K562 (cell line): ENCODE measurements around the gene SGIP1. TPM values are rescaled to one million over a fixed set of nuclear protein-coding genes. Genes with fewer than 3 reads are reported as not detected.

Experiments
- ATAC-seq: fragments of 200-7000 bp; cut with Tn5 transposase; 3 replicates; pipeline ENCODE4 v1.9.1; 2020; ENCODE audit warnings: moderate library complexity
- BruUV-seq: library from RNA; stranded (reverse); fragments of 400-500 nt; replicated peaks from 2 replicates; lab custom pipeline; 2021; lab: Mats Ljungman, UMichigan
- CTCF ChIA-PET: fragments of 300-600 bp; formaldehyde crosslinking; extraction: SDS; loops from one replicate; lab custom pipeline; 2021; ENCODE audit warnings: low intra/inter-chr PET ratio; lab: Yijun Ruan, JAX
- POLR2A ChIA-PET: fragments of 300-600, 350-650 bp; sonication (Branson Sonifier 250); formaldehyde crosslinking; extraction: SDS; loops from one replicate; lab custom pipeline; 2021; ENCODE audit warnings: antibody characterized with exemption, inconsistent platforms; lab: Yijun Ruan, JAX
- DNase-seq, 4 experiments: peaks; one replicate each; pipeline versions ENCODE4 v3.0.0 to v3.0.0-alpha.2; 2011 to 2018; ENCODE audit warnings: low spot score in 3 of 4, mixed read lengths in 3 of 4; ENCODE audit errors: extremely low read depth in 1 of 4
- FAIRE-seq: peaks from 2 replicates; lab custom pipeline; 2011; peaks lifted over from hg19 to GRCh38; lab: Jason Lieb, UNC
- H2AFZ ChIP-seq: 2 replicates; pipeline ENCODE4 v1.6.0; 2011; ENCODE audit warnings: low read depth, low read length, control low read depth, inconsistent platforms
- H3K27ac ChIP-seq: fragments of 200-600 bp; 3 replicates; pipeline ENCODE4 v1.8.0; 2011; ENCODE audit warnings: low read depth, mild to moderate bottlenecking, control low read depth, inconsistent platforms, low read length, moderate library complexity, mixed read lengths; ENCODE audit errors: extremely low read depth
- H3K27me3 ChIP-seq, 2 experiments: fragments of 300-600 bp in 1 of 2; 2 replicates in 1 of 2; 3 replicates in 1 of 2; pipeline versions ENCODE4 v1.6.0 to v1.8.0; 2011; ENCODE audit warnings: inconsistent platforms in 2 of 2, low read length in 2 of 2, mild to moderate bottlenecking in 1 of 2, mixed read lengths in 1 of 2, moderate library complexity in 1 of 2; ENCODE audit not compliant: control insufficient read depth in 2 of 2, insufficient read depth in 2 of 2
- H3K36me3 ChIP-seq: fragments of 300-600 bp; 3 replicates; pipeline ENCODE4 v1.8.0; 2011; ENCODE audit warnings: mild to moderate bottlenecking, low read length, inconsistent platforms; ENCODE audit not compliant: control insufficient read depth, insufficient read depth
- H3K4me1 ChIP-seq, 2 experiments: fragments of 200-600 bp in 1 of 2; replicated peaks in 1 of 2; 2 replicates in 1 of 2; 3 replicates in 1 of 2; pipeline versions ENCODE4 v1.5.1 to v1.8.0; 2011; ENCODE audit warnings: inconsistent platforms in 2 of 2, low read length in 2 of 2, mild to moderate bottlenecking in 1 of 2, mixed read lengths in 1 of 2, moderate library complexity in 1 of 2; ENCODE audit not compliant: control insufficient read depth in 2 of 2, insufficient read depth in 2 of 2
- H3K4me2 ChIP-seq: 2 replicates; pipeline ENCODE4 v1.6.1; 2011; ENCODE audit warnings: low read length, control low read depth, inconsistent platforms, mixed read lengths; ENCODE audit not compliant: insufficient read depth
- H3K4me3 ChIP-seq: fragments of 200-600 bp; sonication (generic), shearing (Covaris generic); 2 replicates; pipeline ENCODE4 v1.5.1; 2016; ENCODE audit warnings: control low read depth, inconsistent platforms
- H3K79me2 ChIP-seq: fragments of 200-600 bp; 3 replicates; pipeline ENCODE4 v1.8.0; 2011; ENCODE audit warnings: low read length, inconsistent platforms; ENCODE audit not compliant: control insufficient read depth, insufficient read depth
- H3K9ac ChIP-seq, 2 experiments: 2 replicates each; pipeline versions ENCODE4 v1.6.0 to v1.6.1; 2011; ENCODE audit warnings: low read depth in 2 of 2, low read length in 2 of 2, control low read depth in 1 of 2, inconsistent platforms in 1 of 2, mild to moderate bottlenecking in 1 of 2, mixed read lengths in 1 of 2; ENCODE audit not compliant: insufficient read depth in 1 of 2
- H3K9me1 ChIP-seq: one replicate; pipeline ENCODE4 v1.6.0; 2011; ENCODE audit warnings: inconsistent platforms, mild to moderate bottlenecking, low read length, moderate library complexity; ENCODE audit not compliant: control insufficient read depth, insufficient read depth
- H3K9me3 ChIP-seq: replicated peaks from 2 replicates; pipeline ENCODE4 v1.5.1; 2011; ENCODE audit warnings: low read depth, low read length, inconsistent platforms; ENCODE audit not compliant: control insufficient read depth, insufficient read depth
- H4K20me1 ChIP-seq: replicated peaks from 2 replicates; pipeline ENCODE4 v1.6.1; 2011; ENCODE audit warnings: low read length, inconsistent platforms, mixed read lengths; ENCODE audit not compliant: control insufficient read depth, insufficient read depth
- CEBPG ChIP-seq, 3 experiments: fragments of 200-800 bp in 1 of 3; sonication (Bioruptor generic) in 1 of 3; sonication (generic) in 1 of 3; formaldehyde crosslinking in 1 of 3; IDR thresholded peaks in 2 of 3; conservative IDR thresholded peaks in 1 of 3; 2 replicates each; pipeline versions ENCODE4 v1.6.1 to v1.8.0; 2016 to 2022; ENCODE audit warnings: missing compliant biosample characterization in 2 of 3, missing genetic modification characterization in 2 of 3, mild to moderate bottlenecking in 1 of 3, missing genetic modification reagents in 1 of 3
- CHD1 ChIP-seq: fragments of 200-600 bp; sonication (generic); IDR thresholded peaks from one replicate; pipeline ENCODE4 v1.6.1; 2012; ENCODE audit warnings: mild to moderate bottlenecking, moderate library complexity, low read length, inconsistent platforms
- FOSL1 ChIP-seq: fragments of 200-800 bp; sonication (Bioruptor generic); conservative IDR thresholded peaks from 2 replicates; pipeline ENCODE4 v1.6.1; 2016; ENCODE audit warnings: missing genetic modification characterization, missing compliant biosample characterization
- FOXA3 ChIP-seq, 2 experiments: fragments of 450-650 bp in 1 of 2; sonication (generic) in 1 of 2; formaldehyde crosslinking; IDR thresholded peaks in 1 of 2; conservative IDR thresholded peaks in 1 of 2; 2 replicates each; pipeline versions ENCODE4 v1.4.0 to v1.8.0; 2020 to 2022; ENCODE audit warnings: mild to moderate bottlenecking in 2 of 2, missing genetic modification reagents in 1 of 2
- HMGN3 ChIP-seq: IDR thresholded peaks from 2 replicates; pipeline ENCODE4 v1.6.1; 2011; ENCODE audit warnings: borderline replicate concordance, low read depth, mild to moderate bottlenecking, mixed read lengths, low read length; ENCODE audit not compliant: insufficient read length; ENCODE audit errors: extremely low read depth
- L3MBTL2 ChIP-seq: fragments of 450-650 bp; IDR thresholded peaks from 2 replicates; pipeline ENCODE4 v1.6.1; 2016; ENCODE audit warnings: mild to moderate bottlenecking, moderate library complexity
- NCOA1 ChIP-seq: fragments of 450-650 bp; IDR thresholded peaks from 2 replicates; pipeline ENCODE4 v1.6.1; 2016; ENCODE audit warnings: low read depth
- NCOR1 ChIP-seq: fragments of 450-650 bp; IDR thresholded peaks from 2 replicates; pipeline ENCODE4 v1.6.1; 2016; ENCODE audit warnings: mild to moderate bottlenecking, moderate library complexity
- NR2C2 ChIP-seq, 2 experiments: fragments of 200-800 bp in 1 of 2; sonication (Bioruptor generic) in 1 of 2; sonication (generic) in 1 of 2; formaldehyde crosslinking in 1 of 2; IDR thresholded peaks; 2 replicates each; pipeline versions ENCODE4 v1.6.1 to v1.8.0; 2016 to 2022; ENCODE audit warnings: mild to moderate bottlenecking in 1 of 2, missing compliant biosample characterization in 1 of 2, missing genetic modification characterization in 1 of 2, missing genetic modification reagents in 1 of 2
- NR2F6 ChIP-seq: fragments of 450-650 bp; formaldehyde crosslinking; IDR thresholded peaks from 2 replicates; pipeline ENCODE4 v1.4.0; 2020; ENCODE audit warnings: mild to moderate bottlenecking
- SOX6 ChIP-seq: fragments of 450-650 bp; IDR thresholded peaks from 2 replicates; pipeline ENCODE4 v1.6.1; 2014; ENCODE audit warnings: mild to moderate bottlenecking
- ZNF134 ChIP-seq: fragments of 250-450 bp; sonication (Bioruptor Pico); conservative IDR thresholded peaks from 2 replicates; pipeline ENCODE4 v1.4.0; 2020
- ZNF175 ChIP-seq: fragments of 200-800 bp; sonication (Bioruptor generic); IDR thresholded peaks from 2 replicates; pipeline ENCODE4 v1.6.1; 2016; ENCODE audit warnings: low read depth, mild to moderate bottlenecking, missing genetic modification characterization, missing compliant biosample characterization
- ZNF324 ChIP-seq: fragments of 250-450 bp; sonication (Bioruptor Pico); IDR thresholded peaks from 2 replicates; pipeline ENCODE4 v1.4.0; 2020; ENCODE audit warnings: mild to moderate bottlenecking
- ZNF696 ChIP-seq: fragments of 250-450 bp; sonication (Bioruptor Pico); conservative IDR thresholded peaks from 2 replicates; pipeline ENCODE4 v1.4.0; 2020; ENCODE audit warnings: mild to moderate bottlenecking, moderate library complexity
- WGBS: fragments of 100-300 bp; shearing (Covaris generic); methylation state at CpG from one replicate; pipeline ENCODE4 v1.1.6; 2016; ENCODE audit warnings: low coverage, mixed read lengths; ENCODE audit not compliant: insufficient coverage; ENCODE audit errors: missing lambda C conversion rate; 5-methylcytosine and 5-hydroxymethylcytosine counted together
- in situ Hi-C: fragments of 300-500 bp; cut with MboI; formaldehyde crosslinking; loops from 4 replicates; pipeline ENCODE4 v1.15.0; 2018; ENCODE audit warnings: inconsistent platforms, mixed read lengths
- intact Hi-C: fragments of 100-400 bp; cut with micrococcal nuclease; formaldehyde crosslinking; loops from 2 replicates; pipeline ENCODE4 v1.14.2; 2022
- polyA plus RNA-seq, 8 experiments: library from polyadenylated mRNA; depleted of rRNA in 4 of 8; stranded (reverse) in 5 of 8; unstranded in 3 of 8; fragments of >200 nt; fragmentation: Nextera tagmentation in 2 of 8; fragmentation: Illumina TruSeq in 1 of 8; extraction: Ambion mirVana in 2 of 8; extraction: Trizol in 1 of 8; gene quantifications; 2 replicates each; pipeline versions ENCODE4 v1.2.1 to v1.2.3, GENCODE V29; 2011 to 2014; ENCODE audit warnings: inconsistent platforms in 1 of 8, missing spikeins in 1 of 8
- total RNA-seq, 7 experiments: library from RNA; depleted of rRNA in 6 of 7; stranded (reverse); fragments of >200 nt in 6 of 7; fragmentation: Illumina TruSeq in 2 of 7; extraction: Trizol in 2 of 7; gene quantifications; 2 replicates each; pipeline versions ENCODE4 v1.2.1 to v1.2.3, GENCODE V29; 2011 to 2021; ENCODE audit warnings: low replicate concordance in 1 of 7
- TF ChIP-seq, protein P1 (sequence below): fragments of 450-650 bp; IDR thresholded peaks from 2 replicates; pipeline ENCODE4 v1.7.0; 2016; ENCODE audit warnings: borderline replicate concordance

The SGIP1 gene
- total and polyA plus RNA-seq, 9 of the 15 experiments (the other 6 are each of a cell fraction or from before 2014, with no cell fraction given), result 0.07 to 0.35 TPM; not detected in 7

DNA sequence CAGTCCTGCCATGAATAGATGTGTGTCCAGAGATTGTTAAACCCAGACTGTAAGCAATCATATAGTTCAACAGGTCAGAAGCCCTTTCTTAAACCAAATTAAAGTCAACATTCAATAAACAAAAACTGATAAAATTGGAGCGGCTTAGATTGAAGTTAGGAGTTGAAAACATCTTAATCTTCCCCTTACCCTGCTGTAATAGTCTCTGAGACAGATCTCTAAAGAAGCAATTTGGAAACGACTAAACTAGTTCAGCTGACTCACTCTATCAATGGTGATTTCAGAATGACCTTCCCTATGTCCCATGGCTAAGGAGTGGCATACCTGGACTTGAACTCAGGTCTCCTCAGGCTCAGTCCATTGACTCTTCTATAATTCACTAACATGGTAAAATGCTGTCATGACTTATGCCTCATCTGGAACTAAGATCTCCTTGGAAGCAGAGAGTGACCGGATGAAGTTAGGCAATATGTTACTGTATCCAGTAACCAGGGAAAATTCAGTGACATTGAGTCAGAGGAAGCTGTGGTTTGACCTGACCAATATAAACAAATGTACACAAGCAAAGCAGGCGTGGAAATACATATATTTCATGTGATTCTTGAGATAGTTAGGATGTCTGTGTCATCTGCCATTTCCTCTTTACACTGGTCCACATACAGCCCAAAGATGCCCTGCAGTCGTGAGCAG lies 30.1 kb downstream of the SGIP1 start:
- WGBS, result 4% methylated on average over 5 of the region's 5 CpGs
- Histone ChIP-seq H3K4me1 (no peaks in the 10 kb centered on the region), H3K27me3 (no peaks in the 10 kb centered on the region; a peak in 1 of 5 replicates), H3K9ac (no peak overlapping the region), H2AFZ (no peak overlapping the region), H3K27ac (no peak overlapping the region), H3K9me3 (no peaks in the 10 kb centered on the region), H3K36me3 (no peaks in the 10 kb centered on the region), H4K20me1 (no peaks in the 10 kb centered on the region), H3K79me2 (no peaks in the 10 kb centered on the region), H3K4me2 (no peak overlapping the region), H3K4me3 (no peak overlapping the region), H3K9me1 (no peaks in the 10 kb centered on the region)
- ChIA-PET POLR2A (interaction anchor here (0.9 kb wide), 1 partner anchor 29 kb away, joined by 3 read pairs; no protein-coding TSS in a partner anchor), CTCF (no interaction called here)
- FAIRE-seq, result no peak
- DNase-seq, result no peak
- TF ChIP-seq ZNF134 (CRISPR knock-in tag) (no peak), ZNF175 (CRISPR knock-in tag) (no peak), CHD1 (no peak), SOX6 (no peak), FOSL1 (tag) (peak; percentile 65), FOXA3 (CRISPR knock-in tag; conservative IDR thresholded peaks at IDR 0.05 in 1 of 2, IDR thresholded peaks at IDR 0.05 in 1 of 2) (0 out of 4 replicates have a peak, but pooled peaks of 1 of the 2 experiments have one; percentile 49), L3MBTL2 (no peak), NR2F6 (CRISPR knock-in tag) (no peak), ZNF324 (no peak), CEBPG (CRISPR knock-in tag; IDR thresholded peaks at IDR 0.05) (no peak), CEBPG (tag; conservative IDR thresholded peaks at IDR 0.05 in 1 of 2, IDR thresholded peaks at IDR 0.05 in 1 of 2) (peak; percentile 20 to 87; a peak in 2 of 4 replicates), HMGN3 (no peak), NR2C2 (CRISPR knock-in tag; IDR thresholded peaks at IDR 0.05) (no peak), NR2C2 (tag; IDR thresholded peaks at IDR 0.05) (peak; percentile 25; the same call in 1 of the 2 replicates), ZNF696 (CRISPR knock-in tag) (no peak), NCOA1 (no peak), NCOR1 (no peak)
- TF ChIP-seq, protein P1, sequence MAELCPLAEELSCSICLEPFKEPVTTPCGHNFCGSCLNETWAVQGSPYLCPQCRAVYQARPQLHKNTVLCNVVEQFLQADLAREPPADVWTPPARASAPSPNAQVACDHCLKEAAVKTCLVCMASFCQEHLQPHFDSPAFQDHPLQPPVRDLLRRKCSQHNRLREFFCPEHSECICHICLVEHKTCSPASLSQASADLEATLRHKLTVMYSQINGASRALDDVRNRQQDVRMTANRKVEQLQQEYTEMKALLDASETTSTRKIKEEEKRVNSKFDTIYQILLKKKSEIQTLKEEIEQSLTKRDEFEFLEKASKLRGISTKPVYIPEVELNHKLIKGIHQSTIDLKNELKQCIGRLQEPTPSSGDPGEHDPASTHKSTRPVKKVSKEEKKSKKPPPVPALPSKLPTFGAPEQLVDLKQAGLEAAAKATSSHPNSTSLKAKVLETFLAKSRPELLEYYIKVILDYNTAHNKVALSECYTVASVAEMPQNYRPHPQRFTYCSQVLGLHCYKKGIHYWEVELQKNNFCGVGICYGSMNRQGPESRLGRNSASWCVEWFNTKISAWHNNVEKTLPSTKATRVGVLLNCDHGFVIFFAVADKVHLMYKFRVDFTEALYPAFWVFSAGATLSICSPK, result no peak
- no peak for ATAC-seq
- no TSS peak for BruUV-seq
- intact Hi-C loops (no loop called here), in situ Hi-C loops (no loop called here)
